WTC11 (cell line): Measurements from ENCODE around the gene FN3K. TPM values are rescaled to one million over a fixed set of nuclear protein-coding genes. Genes with fewer than 3 reads are reported as not detected.

Experiments used
- ATAC-seq: fragments of 200-7000 bp; cut with Tn5 transposase; 2 replicates; pipeline ENCODE4 v1.10.0; 2021; ENCODE audit warnings: mild to moderate bottlenecking, moderate library complexity
- CTCF ChIA-PET: fragments of 300-600 bp; sonication (Branson Sonifier 250); formaldehyde crosslinking; loops from one replicate; lab custom pipeline; 2021; ENCODE audit warnings: antibody characterized with exemption; lab: Charles Lee
- POLR2A ChIA-PET: fragments of 350-600 bp; sonication (Branson Sonifier 250); formaldehyde crosslinking; loops from one replicate; lab custom pipeline; 2021; ENCODE audit warnings: antibody characterized with exemption; lab: Charles Lee
- DNase-seq: peaks from one replicate; pipeline ENCODE4 v3.0.0; 2021; ENCODE audit warnings: low spot score
- H3K27ac Mint-ChIP-seq: 2 replicates; pipeline ENCODE4 v1.8.0; 2021; ENCODE audit warnings: mixed read lengths
- H3K27me3 Mint-ChIP-seq: 2 replicates; pipeline ENCODE4 v1.8.0; 2021; ENCODE audit warnings: low read depth, mild to moderate bottlenecking, moderate library complexity, mixed read lengths
- H3K36me3 Mint-ChIP-seq: 2 replicates; pipeline ENCODE4 v1.8.0; 2021; ENCODE audit warnings: mixed read lengths
- H3K4me1 Mint-ChIP-seq: 2 replicates; pipeline ENCODE4 v1.8.0; 2022; ENCODE audit warnings: mixed read lengths
- H3K4me3 Mint-ChIP-seq: 2 replicates; pipeline ENCODE4 v1.8.0; 2021; ENCODE audit warnings: mild to moderate bottlenecking, moderate library complexity, mixed read lengths
- H3K9me3 Mint-ChIP-seq: 2 replicates; pipeline ENCODE4 v1.8.0; 2021; ENCODE audit warnings: mixed read lengths
- AR ChIP-seq: fragments of 250-450 bp; sonication (Bioruptor Pico); IDR thresholded peaks from 2 replicates; pipeline ENCODE4 v1.9.0; 2021; ENCODE audit warnings: mild to moderate bottlenecking
- E2F1 ChIP-seq: sonication (generic); formaldehyde crosslinking; IDR thresholded peaks from 2 replicates; pipeline ENCODE4 v1.8.0; 2022; ENCODE audit warnings: mild to moderate bottlenecking, missing genetic modification reagents
- ELF4 ChIP-seq: sonication (generic); formaldehyde crosslinking; IDR thresholded peaks from 2 replicates; pipeline ENCODE4 v1.8.1; 2022; ENCODE audit warnings: low read depth, mild to moderate bottlenecking, moderate library complexity, missing genetic modification reagents
- MAX ChIP-seq: sonication (generic); formaldehyde crosslinking; IDR thresholded peaks from 2 replicates; pipeline ENCODE4 v1.8.0; 2022; ENCODE audit warnings: mild to moderate bottlenecking, missing genetic modification reagents
- MLX ChIP-seq: sonication (generic); formaldehyde crosslinking; IDR thresholded peaks from 2 replicates; pipeline ENCODE4 v1.8.1; 2023; ENCODE audit warnings: mild to moderate bottlenecking, missing genetic modification reagents, moderate library complexity
- MXD4 ChIP-seq: fragments of 250-450 bp; sonication (Bioruptor Pico); IDR thresholded peaks from 2 replicates; pipeline ENCODE4 v1.8.0; 2021; ENCODE audit warnings: mild to moderate bottlenecking, moderate library complexity, borderline replicate concordance
- MYBL2 ChIP-seq: sonication (generic); formaldehyde crosslinking; IDR thresholded peaks from 2 replicates; pipeline ENCODE4 v1.8.1; 2023; ENCODE audit warnings: mild to moderate bottlenecking, moderate library complexity, missing genetic modification reagents
- NFE2L1 ChIP-seq: sonication (generic); formaldehyde crosslinking; IDR thresholded peaks from 2 replicates; pipeline ENCODE4 v1.8.1; 2023; ENCODE audit warnings: missing genetic modification reagents
- NR1H2 ChIP-seq: sonication (generic); formaldehyde crosslinking; IDR thresholded peaks from 2 replicates; pipeline ENCODE4 v1.9.0; 2021; ENCODE audit warnings: mild to moderate bottlenecking, moderate library complexity, missing genetic modification reagents
- NR3C1 ChIP-seq: sonication (generic); formaldehyde crosslinking; conservative IDR thresholded peaks from 2 replicates; pipeline ENCODE4 v1.8.1; 2023; ENCODE audit warnings: low read depth, mild to moderate bottlenecking, missing genetic modification reagents
- SMAD3 ChIP-seq: sonication (generic); formaldehyde crosslinking; IDR thresholded peaks from 2 replicates; pipeline ENCODE4 v1.8.0; 2022; ENCODE audit warnings: missing genetic modification reagents, mild to moderate bottlenecking, borderline replicate concordance
- SMAD4 ChIP-seq: sonication (generic); formaldehyde crosslinking; IDR thresholded peaks from 2 replicates; pipeline ENCODE4 v1.8.0; 2022; ENCODE audit warnings: mild to moderate bottlenecking, missing genetic modification reagents
- TCF7 ChIP-seq: sonication (generic); formaldehyde crosslinking; IDR thresholded peaks from 2 replicates; pipeline ENCODE4 v1.8.0; 2022; ENCODE audit warnings: mild to moderate bottlenecking, low read depth, missing genetic modification reagents, moderate library complexity
- TP53 ChIP-seq: sonication (generic); formaldehyde crosslinking; IDR thresholded peaks from 2 replicates; pipeline ENCODE4 v1.8.1; 2023; ENCODE audit warnings: mild to moderate bottlenecking, missing genetic modification reagents
- USF1 ChIP-seq: sonication (generic); formaldehyde crosslinking; IDR thresholded peaks from 2 replicates; pipeline ENCODE4 v1.8.0; 2022; ENCODE audit warnings: mild to moderate bottlenecking, missing genetic modification reagents
- ZBTB43 ChIP-seq: sonication (generic); formaldehyde crosslinking; IDR thresholded peaks from 2 replicates; pipeline ENCODE4 v1.8.1; 2023; ENCODE audit warnings: mild to moderate bottlenecking, missing genetic modification reagents
- ZNF317 ChIP-seq: sonication (generic); formaldehyde crosslinking; IDR thresholded peaks from 2 replicates; pipeline ENCODE4 v1.8.1; 2023; ENCODE audit warnings: low read depth, mild to moderate bottlenecking, moderate library complexity, missing genetic modification reagents, borderline replicate concordance
- ZNF396 ChIP-seq: fragments of 250-450 bp; sonication (Bioruptor Pico); IDR thresholded peaks from 2 replicates; pipeline ENCODE4 v1.8.0; 2021; ENCODE audit warnings: mild to moderate bottlenecking, moderate library complexity, borderline replicate concordance
- ZNF671 ChIP-seq: fragments of 250-450 bp; sonication (Bioruptor Pico); IDR thresholded peaks from 2 replicates; pipeline ENCODE4 v1.8.0; 2021; ENCODE audit warnings: mild to moderate bottlenecking
- total RNA-seq: library from RNA; stranded (reverse); gene quantifications from 3 replicates; pipeline ENCODE4 v1.2.3, GENCODE V29; 2021

The FN3K gene
- total RNA-seq, 1 experiment from 2014 or later = 19.3 TPM

GRCh38 chr17:82798752-82799151 lies 63.3 kb downstream of the FN3K start:
- ATAC-seq (no peak), DNase-seq (no peak)
- ChIA-PET CTCF (interaction anchor here (0.7 kb wide), 1 partner anchor 19 kb away, joined by 3 read pairs; no protein-coding TSS in a partner anchor), POLR2A (no interaction called here)
- no peak for TF ChIP-seq ELF4 (CRISPR knock-in tag)
- TF ChIP-seq ZNF671 = no peak
- TF ChIP-seq E2F1 = no peak
- no peak for TF ChIP-seq SMAD3 (CRISPR knock-in tag)
- no peak for TF ChIP-seq ZNF396 (CRISPR knock-in tag)
- TF ChIP-seq NR1H2 (CRISPR knock-in tag) = no peak
- TF ChIP-seq ZNF317 (CRISPR knock-in tag) = no peak
- no peak for TF ChIP-seq MXD4 (CRISPR knock-in tag)
- TF ChIP-seq ZBTB43 (CRISPR knock-in tag) = no peak
- TF ChIP-seq NR3C1 = no peak
- no peak for TF ChIP-seq MAX (CRISPR knock-in tag)
- no peak for TF ChIP-seq SMAD4
- TF ChIP-seq TCF7 (CRISPR knock-in tag) = no peak
- no peak for TF ChIP-seq AR (CRISPR knock-in tag)
- no peak for TF ChIP-seq USF1
- no peak for TF ChIP-seq MLX (CRISPR knock-in tag)
- Mint-ChIP-seq H3K36me3 (peaks cover 47% of the 10 kb centered on the region), H3K4me3 (no peak overlapping the region), H3K4me1 (peaks cover 8% of the 10 kb centered on the region), H3K27ac (no peak overlapping the region), H3K9me3 (no peaks in the 10 kb centered on the region), H3K27me3 (no peaks in the 10 kb centered on the region)

- no peak for TF ChIP-seq TP53 (CRISPR knock-in tag)
- TF ChIP-seq NFE2L1 (CRISPR knock-in tag) = no peak
- no peak for TF ChIP-seq ZNF396 (CRISPR knock-in tag)
- TF ChIP-seq MYBL2 (CRISPR knock-in tag) = no peak
- H3K4me1 Mint-ChIP-seq = peaks cover 8% of the 10 kb centered on the region
- ChIA-PET POLR2A (no interaction called here), CTCF (interaction anchor here (1.1 kb wide), 1 partner anchor 118 kb away, joined by 3 read pairs; no protein-coding TSS in a partner anchor)
- ATAC-seq (no peak), DNase-seq (no peak)
- no peaks in the 10 kb centered on the region for H3K27me3 Mint-ChIP-seq
- H3K36me3 Mint-ChIP-seq = peaks cover 47% of the 10 kb centered on the region
- no peak overlapping the region for H3K4me3 Mint-ChIP-seq
- H3K9me3 Mint-ChIP-seq = no peaks in the 10 kb centered on the region
- no peak overlapping the region for H3K27ac Mint-ChIP-seq
These were observed 64.2 kb downstream of the FN3K start for GRCh38 chr17:82799591-82799990.

Other genes with a start within 250 kb of the FN3K start
- gene FOXK2, start 215.9 kb upstream of the FN3K start, total RNA-seq = 57.7 to 65.7 TPM (median 62.7 TPM) in 3 replicates
- gene WDR45B, start 87.2 kb upstream of the FN3K start, total RNA-seq = 87.1 to 96.5 TPM (median 89.1 TPM) in 3 replicates
- gene RAB40B, start 36.9 kb upstream of the FN3K start, total RNA-seq = 2.7 to 4.4 TPM (median 3.1 TPM) in 3 replicates
- 19.7 to 24.4 TPM (median 23.2 TPM) in 3 replicates for gene FN3KRP, start 18.9 kb upstream of the FN3K start, total RNA-seq
- 170 to 176 TPM (median 173 TPM) in 3 replicates for gene TBCD, start 16.4 kb downstream of the FN3K start, total RNA-seq
- gene ZNF750, start 104.4 kb downstream of the FN3K start, total RNA-seq = 0.04 to 0.07 TPM in 2 of 3 replicates, not detected in the other